Bronchial epithelial cell (primary cell): Measurements from ENCODE around the gene SLC26A6. TPM values are rescaled to one million over a fixed set of nuclear protein-coding genes. Genes with fewer than 3 reads are reported as not detected.

Experiments
- DNase-seq: peaks from one replicate; pipeline ENCODE4 v3.0.0-alpha.2; 2010; ENCODE audit warnings: low read depth
- FAIRE-seq: peaks from 2 replicates; lab custom pipeline; 2011; peaks lifted over from hg19 to GRCh38; lab: Jason Lieb, UNC
- H3K27me3 ChIP-seq: 2 replicates; pipeline ENCODE4 v1.5.1; 2011; ENCODE audit warnings: low read length; ENCODE audit not compliant: control insufficient read depth, insufficient read depth
- H3K36me3 ChIP-seq: 2 replicates; pipeline ENCODE4 v1.5.1; 2011; ENCODE audit warnings: low read length; ENCODE audit not compliant: control insufficient read depth, insufficient read depth
- H3K4me3 ChIP-seq: 2 replicates; pipeline ENCODE4 v1.5.1; 2011; ENCODE audit warnings: mild to moderate bottlenecking, low read depth, low read length, control low read depth
- CTCF ChIP-seq: IDR thresholded peaks from 2 replicates; pipeline ENCODE4 v1.5.1; 2011; ENCODE audit warnings: mild to moderate bottlenecking, moderate library complexity, low read length, control low read depth, inconsistent platforms; ENCODE audit not compliant: insufficient read depth, severe bottlenecking
- total RNA-seq: library from RNA; depleted of rRNA; stranded (reverse); fragments of >200 nt; gene quantifications from 2 replicates; pipeline ENCODE4 v1.2.1, GENCODE V29; 2014

SLC26A6 gene
- total RNA-seq, 1 donor from 2014 or later, result 45.8 TPM

- Histone ChIP-seq H3K27me3 (no peaks in the 10 kb centered on the region), H3K4me3 (peak overlapping the region; percentile 86), H3K36me3 (peaks cover 18% of the 10 kb centered on the region)
- TF ChIP-seq CTCF, result no peak
- no peak for DNase-seq
- FAIRE-seq, result no peak
These were observed 941 bp upstream of the SLC26A6 start for GRCh38 chr3:48636149-48636655.

GRCh38 chr3:48634661-48635221 is 520 bp downstream of the SLC26A6 start:
- DNase-seq (peak; percentile 52), FAIRE-seq (no peak)
- Histone ChIP-seq H3K4me3 (peak overlapping the region; percentile 86), H3K36me3 (peaks cover 29% of the 10 kb centered on the region), H3K27me3 (no peaks in the 10 kb centered on the region)
- no peak for TF ChIP-seq CTCF

- peaks cover 32% of the 10 kb centered on the region for H3K36me3 ChIP-seq
- no peak overlapping the region for H3K4me3 ChIP-seq
- no peak for FAIRE-seq
These were observed 1.5 kb downstream of the SLC26A6 start for GRCh38 chr3:48633743-48634142.

GRCh38 chr3:48633256-48633655 is 2.0 kb downstream of the SLC26A6 start:
- peaks cover 32% of the 10 kb centered on the region for H3K36me3 ChIP-seq
- FAIRE-seq, result no peak

More at GRCh38 chr3:48633743-48634142, 1.5 kb downstream of the SLC26A6 start:
- no peak for TF ChIP-seq CTCF
- no peak for DNase-seq
- H3K27me3 ChIP-seq, result no peaks in the 10 kb centered on the region

GRCh38 chr3:48631516-48632448 is 3.5 kb downstream of the SLC26A6 start:
- peaks cover 43% of the 10 kb centered on the region for H3K36me3 ChIP-seq

More at GRCh38 chr3:48633256-48633655, 2.0 kb downstream of the SLC26A6 start:
- Histone ChIP-seq H3K27me3 (no peaks in the 10 kb centered on the region), H3K4me3 (no peak overlapping the region)
- TF ChIP-seq CTCF, result no peak
- DNase-seq, result no peak

More at GRCh38 chr3:48631516-48632448, 3.5 kb downstream of the SLC26A6 start:
- Histone ChIP-seq H3K4me3 (no peak overlapping the region), H3K27me3 (no peaks in the 10 kb centered on the region)
- TF ChIP-seq CTCF, result no peak
- no peak for DNase-seq
- peak; percentile 28 for FAIRE-seq
